ENCODE measurements around the gene VWA3B. TPM values are rescaled to one million over a fixed set of nuclear protein-coding genes. Genes with fewer than 3 reads are reported as not detected.

VWA3B gene
- total and polyA plus RNA-seq, 2 of the 4 experiments (the other 2 are of a cell fraction): not detected

DNA sequence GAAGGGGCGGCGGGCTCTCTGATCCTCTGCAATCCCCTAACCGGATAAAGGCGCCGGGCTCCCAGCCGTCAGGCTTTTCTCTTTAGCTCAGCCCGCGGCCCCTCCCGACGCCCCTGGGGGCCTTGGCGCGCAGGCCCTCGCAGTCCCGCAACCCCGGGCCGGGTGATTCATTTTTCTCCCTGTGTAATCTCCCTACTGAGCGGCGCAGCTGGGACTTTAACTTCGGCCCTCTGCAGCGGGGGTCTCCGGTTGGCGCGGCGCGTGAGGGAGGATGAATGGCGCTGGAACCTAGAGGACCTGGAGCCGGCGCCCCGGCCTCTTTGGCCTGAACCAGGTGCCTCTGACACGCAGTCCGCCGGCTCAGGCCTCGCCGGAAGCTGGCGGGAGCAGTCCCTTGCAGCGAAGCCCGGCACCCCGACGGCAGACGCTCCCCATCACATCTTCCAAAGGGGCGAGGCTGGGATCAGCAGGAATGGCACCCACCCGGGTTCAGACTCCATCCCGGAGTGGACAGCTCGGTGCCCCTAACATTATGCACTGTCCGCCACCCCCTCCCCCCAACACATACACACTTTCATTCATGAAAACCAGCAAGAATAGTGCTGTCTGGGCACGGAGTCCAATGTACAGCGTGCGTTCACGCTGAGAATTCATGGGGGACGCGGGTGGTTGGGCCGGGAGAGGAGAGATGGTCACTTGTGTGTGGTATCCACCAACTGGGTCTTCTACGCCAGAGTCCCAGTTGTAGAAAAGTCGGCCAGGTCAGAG lies 260.5 kb downstream of the VWA3B start:
- H2BK15ac ChIP-seq (ENCODE audit: low read depth, low read length): no peak overlapping the region
- in situ Hi-C loops (cut with MboI; ENCODE audit: low sequenced_read_pairs): no loop called here
- no peak overlapping the region for H4K91ac ChIP-seq (ENCODE audit: insufficient read depth, low read depth, low read length)
- no peak overlapping the region for H3K9ac ChIP-seq (ENCODE audit: low read depth, low read length)
- H2AFZ ChIP-seq (replicated peaks; ENCODE audit: low read length, poor library complexity): peak overlapping the region; percentile 27
- DNase-seq: no peak
- H3K36me3 ChIP-seq (ENCODE audit: control insufficient read depth, insufficient read depth, low read length): no peaks in the 10 kb centered on the region
- H4K20me1 ChIP-seq (ENCODE audit: insufficient read depth, low read length): no peaks in the 10 kb centered on the region
- no peaks in the 10 kb centered on the region for H3K9me1 ChIP-seq (ENCODE audit: insufficient read depth, low read length)
- peaks cover 73% of the 10 kb centered on the region for H3K27me3 ChIP-seq (ENCODE audit: control insufficient read depth, insufficient read depth, low read length)
- WGBS, 2 experiments (ENCODE audit: extremely low coverage in 2 of 2, insufficient read length in 1 of 2): 7% methylated on average over 8 of the region's 54 CpGs; no CpG with 5 or more reads in 1 of the 2 experiments
- no peak overlapping the region for H3K23ac ChIP-seq (ENCODE audit: low read depth, low read length)
- ChIA-PET CTCF (no interaction called here), POLR2A (ENCODE audit: unreplicated experiment) (no interaction called here)
- H2BK20ac ChIP-seq (ENCODE audit: low read depth, low read length): no peak overlapping the region
- no peak overlapping the region for H4K5ac ChIP-seq (ENCODE audit: low read depth, low read length)
- H2BK5ac ChIP-seq (ENCODE audit: low read depth, low read length, poor library complexity, severe bottlenecking): no peak overlapping the region
- H3K27ac ChIP-seq (ENCODE audit: insufficient read depth, low read length): no peak overlapping the region
- H3K4me2 ChIP-seq (ENCODE audit: low read depth, low read length): no peak overlapping the region
- TF ChIP-seq, protein P1, sequence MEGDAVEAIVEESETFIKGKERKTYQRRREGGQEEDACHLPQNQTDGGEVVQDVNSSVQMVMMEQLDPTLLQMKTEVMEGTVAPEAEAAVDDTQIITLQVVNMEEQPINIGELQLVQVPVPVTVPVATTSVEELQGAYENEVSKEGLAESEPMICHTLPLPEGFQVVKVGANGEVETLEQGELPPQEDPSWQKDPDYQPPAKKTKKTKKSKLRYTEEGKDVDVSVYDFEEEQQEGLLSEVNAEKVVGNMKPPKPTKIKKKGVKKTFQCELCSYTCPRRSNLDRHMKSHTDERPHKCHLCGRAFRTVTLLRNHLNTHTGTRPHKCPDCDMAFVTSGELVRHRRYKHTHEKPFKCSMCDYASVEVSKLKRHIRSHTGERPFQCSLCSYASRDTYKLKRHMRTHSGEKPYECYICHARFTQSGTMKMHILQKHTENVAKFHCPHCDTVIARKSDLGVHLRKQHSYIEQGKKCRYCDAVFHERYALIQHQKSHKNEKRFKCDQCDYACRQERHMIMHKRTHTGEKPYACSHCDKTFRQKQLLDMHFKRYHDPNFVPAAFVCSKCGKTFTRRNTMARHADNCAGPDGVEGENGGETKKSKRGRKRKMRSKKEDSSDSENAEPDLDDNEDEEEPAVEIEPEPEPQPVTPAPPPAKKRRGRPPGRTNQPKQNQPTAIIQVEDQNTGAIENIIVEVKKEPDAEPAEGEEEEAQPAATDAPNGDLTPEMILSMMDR (conservative IDR thresholded peaks at IDR 0.05; ENCODE audit: low read depth, low read length): no peak
- no peak for TF ChIP-seq NFE2L2 (IDR thresholded peaks at IDR 0.05; ENCODE audit: low read depth, low read length)
- no peak for TF ChIP-seq CHD1 (IDR thresholded peaks at IDR 0.05; ENCODE audit: low read depth, low read length)
- TF ChIP-seq BHLHE40 (IDR thresholded peaks at IDR 0.05; ENCODE audit: low read depth, low read length): no peak
- TF ChIP-seq RFX5 (IDR thresholded peaks at IDR 0.05; ENCODE audit: low read depth, low read length): no peak
- TF ChIP-seq MAZ (IDR thresholded peaks at IDR 0.05; ENCODE audit: borderline replicate concordance, low read depth, low read length): no peak
- TF ChIP-seq MXI1 (IDR thresholded peaks at IDR 0.05; ENCODE audit: borderline replicate concordance, low read depth, low read length): no peak
- no peak for TF ChIP-seq MAFK (IDR thresholded peaks at IDR 0.05; ENCODE audit: low read depth, low read length)
- no peak for TF ChIP-seq POLR2A (IDR thresholded peaks at IDR 0.05; ENCODE audit: low read depth, low read length)
- TF ChIP-seq, protein P2, sequence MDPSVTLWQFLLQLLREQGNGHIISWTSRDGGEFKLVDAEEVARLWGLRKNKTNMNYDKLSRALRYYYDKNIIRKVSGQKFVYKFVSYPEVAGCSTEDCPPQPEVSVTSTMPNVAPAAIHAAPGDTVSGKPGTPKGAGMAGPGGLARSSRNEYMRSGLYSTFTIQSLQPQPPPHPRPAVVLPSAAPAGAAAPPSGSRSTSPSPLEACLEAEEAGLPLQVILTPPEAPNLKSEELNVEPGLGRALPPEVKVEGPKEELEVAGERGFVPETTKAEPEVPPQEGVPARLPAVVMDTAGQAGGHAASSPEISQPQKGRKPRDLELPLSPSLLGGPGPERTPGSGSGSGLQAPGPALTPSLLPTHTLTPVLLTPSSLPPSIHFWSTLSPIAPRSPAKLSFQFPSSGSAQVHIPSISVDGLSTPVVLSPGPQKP (IDR thresholded peaks at IDR 0.05; ENCODE audit: borderline replicate concordance, low read depth, low read length): no peak
- TF ChIP-seq CEBPB (IDR thresholded peaks at IDR 0.05; ENCODE audit: low read depth, low read length): no peak
- no peak overlapping the region for H2AK5ac ChIP-seq (ENCODE audit: low read depth, low read length)
- H2BK120ac ChIP-seq (ENCODE audit: low read depth, low read length): no peak overlapping the region
- intact Hi-C loops (cut with micrococcal nuclease): no loop called here
- no peak overlapping the region for H3K14ac ChIP-seq (replicated peaks; ENCODE audit: low read depth, low read length)
- no peak for ATAC-seq (ENCODE audit: low read depth)
- BruUV-seq (replicated peaks): no TSS peak
- H3K79me1 ChIP-seq (ENCODE audit: low read depth in 1 of 2, low read length in 2 of 2): no peaks in the 10 kb centered on the region
- no peak overlapping the region for H2AK9ac ChIP-seq (replicated peaks; ENCODE audit: low read depth, low read length, poor library complexity)
- H3K18ac ChIP-seq (ENCODE audit: low read depth, low read length): no peak overlapping the region
- peaks cover 5% of the 10 kb centered on the region; the same call in 1 of the 2 replicates for H3K9me3 ChIP-seq (ENCODE audit: control insufficient read depth, insufficient read depth, low read length)
- H3K4me3 ChIP-seq (ENCODE audit: insufficient read depth, low read depth, low read length): no peak overlapping the region
- H3K56ac ChIP-seq (ENCODE audit: extremely low read depth, insufficient read depth, low read length): no peak overlapping the region
- dilution Hi-C loops (cut with HindIII; ENCODE audit: low sequenced_read_pairs, unreplicated experiment): no loop called here
- H3K4me1 ChIP-seq (ENCODE audit: control insufficient read depth, insufficient read depth, low read length): no peaks in the 10 kb centered on the region
- no peak overlapping the region for H3K4ac ChIP-seq (ENCODE audit: low read depth, low read length)
- no peak overlapping the region for H4K8ac ChIP-seq (ENCODE audit: low read depth in 2 of 2, low read length in 2 of 2)

Data from IMR-90 (cell line).